Activated CD8-positive, alpha-beta memory T cell treated with anti-CD3 and anti-CD28 coated beads, Interleukin-2, amount 50 U/mL, for 24 hours (primary cell): ENCODE data around the gene RORC.
A peak's percentile ranks its signal among the peaks of the same experiment; 100 is the strongest.

Source experiments
- DNase-seq: peaks from one replicate; pipeline ENCODE4 v3.0.0-alpha.2; 2020; ENCODE audit errors: extremely low read depth

Gene RORC

DNA sequence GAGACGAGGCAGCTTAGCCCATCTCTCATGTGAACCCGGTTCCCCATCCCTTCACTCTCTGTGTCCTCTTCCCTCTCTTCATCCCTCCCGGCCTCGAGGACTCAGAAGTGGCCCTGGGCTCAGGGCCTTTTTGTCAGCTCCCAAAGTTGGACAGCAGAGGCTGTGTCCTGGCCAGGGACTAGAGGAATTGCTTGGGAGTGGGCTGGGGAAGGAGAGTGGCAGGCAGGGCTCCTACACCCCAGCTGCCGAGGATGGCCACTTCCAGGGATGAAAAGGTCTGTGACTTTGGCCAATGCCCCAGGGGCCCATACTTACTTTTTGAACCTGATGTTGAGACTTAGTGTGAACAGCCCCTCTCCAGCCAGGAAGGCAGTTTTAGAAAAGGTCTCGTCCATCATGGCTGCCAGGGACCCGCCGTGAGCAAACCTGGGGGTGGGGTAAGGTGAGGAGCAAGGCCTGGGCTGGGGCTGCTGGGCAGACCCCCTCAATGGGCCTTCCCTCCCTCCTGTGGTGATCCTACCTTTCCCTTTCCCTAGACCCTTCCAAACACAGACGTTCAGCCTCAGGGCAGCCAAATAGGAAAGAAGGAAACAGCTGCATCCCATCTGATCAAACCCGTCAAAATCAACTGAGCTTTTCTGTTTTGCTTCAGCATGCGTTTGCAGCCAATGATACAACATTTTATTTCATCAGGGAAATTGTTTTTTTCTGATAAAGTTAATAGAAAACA lies 16.4 kb upstream of the RORC start:
- no peak for DNase-seq

DNA sequence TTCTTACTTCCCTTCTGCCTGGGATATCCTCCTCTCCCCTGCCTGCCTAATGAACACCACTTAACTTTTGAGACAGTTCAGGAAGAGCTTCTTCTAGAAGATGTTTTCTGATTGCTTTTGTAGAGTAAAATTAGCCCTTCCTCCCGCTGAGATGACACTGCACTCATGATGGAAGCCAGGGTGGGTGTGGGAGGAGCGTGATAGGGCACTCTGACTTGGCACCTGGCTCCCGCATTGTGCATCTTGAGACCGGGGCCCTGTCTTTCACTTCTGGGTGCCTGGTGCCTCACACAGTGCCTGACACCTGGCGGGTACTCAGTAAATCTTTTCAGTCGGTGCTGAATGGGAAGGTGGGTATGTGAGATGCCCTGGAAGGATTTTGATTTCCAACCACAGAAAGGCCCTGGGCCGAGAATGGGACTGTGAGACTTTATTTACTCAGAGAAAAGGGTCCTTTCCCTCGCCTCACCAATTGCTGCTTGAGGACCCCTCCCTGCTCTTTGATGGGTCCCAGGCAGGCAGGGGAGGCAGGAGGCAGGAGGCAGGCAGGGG lies 15.2 kb upstream of the RORC start:
- no peak for DNase-seq

DNA sequence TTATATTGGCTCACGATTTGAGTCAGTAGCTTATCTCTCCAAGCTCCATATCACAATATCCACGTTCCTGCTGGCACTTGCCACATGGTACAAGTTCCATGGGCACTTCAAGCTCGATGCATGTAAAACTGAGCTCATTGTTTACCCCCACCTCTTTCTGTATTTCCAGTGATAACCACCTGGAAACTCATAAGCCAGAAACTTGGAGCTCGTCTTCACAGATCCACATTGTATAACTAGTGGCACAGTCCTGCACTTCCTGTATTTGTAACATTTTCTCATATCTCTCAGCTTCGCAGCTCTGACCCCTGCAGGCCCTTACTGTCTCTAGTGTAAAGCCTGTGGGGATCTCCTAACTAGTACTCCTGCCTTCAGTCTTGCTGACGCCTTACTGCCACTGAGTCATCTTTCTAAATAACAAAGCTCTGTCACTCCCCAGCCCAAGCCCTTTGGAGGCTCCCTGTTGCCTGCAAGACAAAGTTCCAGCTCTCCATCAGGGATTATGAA lies 14.5 kb upstream of the RORC start:
- DNase-seq: no peak

DNA sequence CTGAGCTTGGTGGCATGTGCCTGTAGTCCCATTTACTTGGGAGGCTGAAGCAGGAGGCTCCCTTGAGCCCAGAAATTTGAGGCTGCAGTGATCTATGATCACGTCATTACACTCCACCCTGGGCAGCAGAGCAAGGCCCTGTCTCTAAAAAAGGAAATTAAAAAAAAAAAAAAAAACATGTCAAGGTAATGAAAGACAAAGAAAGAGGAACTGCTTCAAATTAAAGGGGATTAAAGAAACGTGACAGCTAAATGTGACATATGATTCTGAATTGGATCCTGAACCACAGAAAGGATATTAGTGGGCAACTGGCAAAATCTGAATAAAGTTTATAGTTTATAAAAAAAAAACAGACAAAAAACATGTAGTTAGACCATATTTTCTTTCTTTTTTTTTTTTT lies 11.8 kb upstream of the RORC start:
- no peak for DNase-seq

DNA sequence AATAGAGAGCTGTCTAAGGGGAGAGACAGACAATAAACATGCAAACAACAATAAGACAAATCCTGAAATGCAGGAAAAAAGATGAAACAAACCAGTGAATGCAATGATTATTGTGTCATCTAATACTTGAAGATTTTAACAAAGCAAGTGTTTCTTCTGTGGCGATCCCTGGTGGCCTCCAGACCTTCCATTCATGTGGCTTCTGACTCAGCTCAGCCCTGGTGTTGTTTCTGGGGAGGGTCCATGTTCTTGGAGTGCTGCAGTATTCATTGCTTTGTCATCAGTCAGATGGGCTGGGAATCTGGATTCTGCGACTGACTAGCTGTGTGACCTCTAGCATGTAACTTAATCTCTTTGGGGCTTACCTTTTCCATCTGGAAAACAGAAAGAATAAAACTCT lies 9.5 kb upstream of the RORC start:
- DNase-seq: no peak

DNA sequence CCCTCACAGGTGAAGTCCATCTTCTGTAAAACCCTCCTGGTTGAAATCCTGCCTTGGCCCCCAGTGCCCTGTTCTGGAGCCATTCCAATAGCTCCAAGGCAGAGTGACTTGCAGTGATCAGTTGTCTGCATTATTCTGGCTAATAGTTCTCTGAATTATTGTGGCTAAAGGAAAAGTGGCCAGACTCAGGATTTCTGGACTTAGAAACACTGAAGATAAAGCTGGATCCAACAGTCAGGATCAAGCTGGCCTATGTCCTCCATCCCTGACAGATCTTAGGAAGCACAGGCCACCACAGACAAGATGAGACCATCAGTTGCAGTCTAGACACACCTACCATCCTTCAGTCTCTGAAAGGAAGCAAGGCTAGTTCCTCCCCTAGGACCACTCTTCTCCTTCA lies 8.8 kb upstream of the RORC start:
- DNase-seq: no peak

DNA sequence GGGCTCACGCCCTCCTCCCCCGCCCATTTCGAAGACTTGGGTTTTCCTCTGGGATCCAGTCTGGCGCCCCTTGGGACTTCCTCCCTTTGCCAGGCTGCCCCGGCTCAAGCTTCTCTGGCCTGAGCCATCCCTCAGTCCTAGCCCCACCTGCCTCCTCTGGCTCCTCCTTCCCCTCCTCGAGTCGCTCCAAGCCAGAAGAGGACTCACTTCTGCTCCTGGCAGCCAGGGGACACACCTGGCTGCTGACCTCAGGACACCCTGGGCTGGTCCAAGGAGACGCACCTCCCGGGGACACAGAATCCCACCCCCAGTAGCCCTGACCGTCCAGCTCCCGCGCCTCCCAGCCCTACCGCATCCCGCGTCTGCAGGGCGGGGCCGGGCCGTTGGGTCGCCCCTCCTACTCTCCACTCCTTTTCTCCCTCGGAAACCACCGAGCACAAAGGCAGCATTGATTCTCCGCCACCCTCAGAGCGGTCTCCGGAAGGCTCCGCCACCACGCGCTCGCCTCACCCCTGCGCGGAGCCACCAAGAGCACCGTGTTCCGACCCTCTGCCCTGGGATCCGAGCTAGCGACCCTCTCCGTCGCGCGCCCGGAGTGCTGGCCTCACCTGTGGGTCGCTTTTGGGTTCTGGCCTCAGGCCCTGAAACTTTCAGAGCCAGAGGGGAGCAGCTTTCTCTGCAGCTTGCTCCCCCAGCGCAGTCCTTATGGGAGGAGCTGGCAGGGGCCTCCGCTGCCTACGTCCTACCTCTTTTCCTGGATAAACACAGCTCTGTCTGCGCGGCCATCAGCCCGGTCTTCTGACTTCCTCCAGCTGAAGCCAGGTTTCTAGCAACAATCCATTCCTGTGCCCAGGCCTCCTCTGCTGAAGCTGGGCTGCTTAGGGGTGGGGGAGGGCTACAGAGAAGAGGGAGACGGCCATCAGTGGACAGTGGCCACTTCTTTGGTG lies 8.1 kb upstream of the RORC start, which contains the start of gene C2CD4D:
C2CD4D (minus strand) TSS at position 364 of the 947 bp plus-strand sequence. CDS start 831 bp downstream, outside the sequence.
- DNase-seq: peak; percentile 29

DNA sequence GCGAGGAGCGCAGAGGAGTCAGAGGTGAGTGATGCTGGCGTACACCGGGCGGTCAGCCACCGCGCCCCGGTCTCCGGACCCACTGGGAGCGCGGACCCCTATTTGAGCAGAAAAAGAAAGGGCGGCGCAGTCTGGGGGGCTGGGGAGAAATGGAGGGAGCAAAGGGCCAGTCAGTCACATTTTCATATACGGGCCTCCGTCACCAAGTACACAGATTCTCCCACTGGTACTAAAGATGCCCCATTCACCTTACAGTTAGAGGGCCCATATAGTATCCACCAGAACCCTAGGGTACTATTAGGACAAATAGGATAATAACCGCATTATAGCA lies 7.4 kb upstream of the RORC start:
- no peak for DNase-seq

DNA sequence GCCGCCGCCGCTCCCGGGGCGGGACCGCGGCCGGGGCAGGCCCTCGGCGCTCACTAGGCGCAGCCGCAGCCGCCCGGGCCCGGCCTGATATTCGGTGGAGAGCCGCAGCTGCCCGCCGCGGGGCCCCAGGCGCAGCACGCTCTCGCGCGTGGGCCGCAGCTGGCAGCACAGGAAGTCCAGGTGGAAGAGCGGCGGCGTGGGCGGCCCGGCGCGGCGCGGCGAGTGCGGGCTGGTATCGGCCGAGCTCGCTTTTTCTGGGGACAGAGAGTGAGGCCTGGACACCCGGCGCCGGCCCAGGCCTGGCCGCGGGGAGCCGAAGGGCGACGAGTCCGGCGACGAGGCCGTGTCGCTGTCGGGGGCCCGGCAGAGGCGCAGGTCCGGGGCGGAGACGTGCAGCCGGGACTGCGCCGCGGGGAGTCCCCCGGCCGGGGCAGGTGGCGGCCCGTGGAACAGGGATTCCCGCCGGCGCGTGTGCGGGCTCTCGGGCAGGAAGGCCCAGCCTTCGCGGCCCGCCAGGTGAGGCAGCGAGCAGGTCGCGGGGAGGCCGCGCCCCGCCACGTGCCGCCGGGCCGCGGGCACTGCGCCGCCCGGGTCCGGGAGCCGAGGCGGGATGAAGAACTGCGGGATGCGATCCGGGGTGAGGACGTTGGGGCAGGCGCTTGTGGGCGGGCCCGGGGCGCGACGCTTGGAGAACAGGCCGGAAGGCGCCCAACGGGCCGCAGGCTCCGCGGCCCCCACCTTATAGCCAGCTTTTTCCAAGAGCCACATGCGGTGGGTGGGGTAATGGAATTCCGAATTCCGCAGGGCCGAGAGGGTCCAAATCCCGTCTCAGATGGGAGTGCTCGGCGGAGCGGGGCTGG lies 6.8 kb upstream of the RORC start:
- DNase-seq: no peak

DNA sequence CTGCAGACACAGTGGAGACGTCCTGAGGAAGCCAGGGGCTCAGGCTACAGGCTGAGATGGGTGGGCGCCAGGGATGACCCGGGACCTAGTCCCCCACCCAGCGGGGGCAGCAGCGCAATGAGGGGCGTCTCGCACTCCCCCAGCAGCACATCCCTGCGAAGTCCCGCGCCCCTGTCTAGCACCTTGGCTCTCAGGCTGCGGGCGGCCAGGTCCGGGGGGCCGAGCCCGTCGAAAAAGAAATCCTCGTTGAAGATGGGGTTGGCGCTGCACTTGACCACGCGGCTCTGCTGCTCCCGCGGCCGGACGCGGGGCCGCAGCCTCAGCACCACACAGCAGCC lies 6.3 kb upstream of the RORC start:
- no peak for DNase-seq

DNA sequence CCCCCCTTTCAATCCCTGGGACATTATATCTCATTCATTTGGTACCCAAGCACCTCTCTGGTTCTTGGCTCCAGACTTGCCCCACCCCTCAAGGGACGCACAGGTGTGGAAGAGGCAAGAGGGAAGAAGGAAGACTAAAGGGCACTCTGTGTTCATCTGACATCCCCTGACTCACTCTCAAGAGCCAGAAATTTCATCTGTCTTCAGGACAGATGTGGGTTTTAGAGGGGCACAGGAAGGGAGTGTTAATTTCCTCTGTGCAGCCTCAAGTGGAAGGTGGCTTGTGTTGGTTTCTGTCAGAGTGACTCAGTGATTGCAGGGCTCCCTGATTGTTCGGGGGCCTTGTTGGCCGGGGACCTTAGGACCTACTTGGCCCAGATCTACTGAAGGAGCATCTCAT lies 5.6 kb upstream of the RORC start:
- DNase-seq: no peak

DNA sequence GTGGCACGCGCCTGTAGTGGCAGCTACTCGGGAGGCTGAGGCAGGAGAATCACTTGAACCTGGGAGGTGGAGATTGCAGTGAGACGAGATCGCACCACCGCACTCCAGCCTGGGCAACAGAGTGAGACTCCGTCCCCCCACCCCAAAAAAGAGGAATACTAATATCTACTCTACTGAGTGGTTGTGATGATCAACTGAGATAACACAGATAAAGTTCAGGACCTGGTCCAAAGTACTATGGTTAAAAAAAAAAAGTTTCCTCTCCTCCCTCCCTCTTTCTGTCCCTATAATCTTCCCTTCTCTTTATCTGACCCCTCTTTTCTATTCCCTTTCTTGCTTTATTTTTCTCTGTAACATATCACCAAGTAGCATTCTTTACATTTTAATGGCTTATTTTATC lies 4.0 kb upstream of the RORC start:
- DNase-seq: no peak

DNA sequence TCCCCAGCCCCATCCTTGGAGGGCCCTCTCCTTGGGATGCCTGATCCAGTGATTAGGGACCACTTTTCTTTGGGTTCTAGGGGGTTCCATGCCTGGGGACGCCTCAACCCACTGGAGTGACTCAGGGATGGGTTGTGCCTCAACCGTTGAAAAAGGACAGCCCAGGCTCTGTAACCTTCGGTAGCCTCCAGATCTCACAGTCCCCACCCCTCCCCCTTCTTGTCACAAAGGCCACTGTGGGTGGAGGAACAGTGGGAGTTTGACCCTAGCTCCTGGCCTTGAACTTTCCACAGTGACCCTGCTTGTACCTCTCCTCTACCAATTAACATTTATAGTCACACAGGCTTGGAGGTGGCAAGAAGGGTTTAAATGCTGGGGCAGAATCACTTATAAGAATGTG lies 2.6 kb upstream of the RORC start:
- DNase-seq: no peak

DNA sequence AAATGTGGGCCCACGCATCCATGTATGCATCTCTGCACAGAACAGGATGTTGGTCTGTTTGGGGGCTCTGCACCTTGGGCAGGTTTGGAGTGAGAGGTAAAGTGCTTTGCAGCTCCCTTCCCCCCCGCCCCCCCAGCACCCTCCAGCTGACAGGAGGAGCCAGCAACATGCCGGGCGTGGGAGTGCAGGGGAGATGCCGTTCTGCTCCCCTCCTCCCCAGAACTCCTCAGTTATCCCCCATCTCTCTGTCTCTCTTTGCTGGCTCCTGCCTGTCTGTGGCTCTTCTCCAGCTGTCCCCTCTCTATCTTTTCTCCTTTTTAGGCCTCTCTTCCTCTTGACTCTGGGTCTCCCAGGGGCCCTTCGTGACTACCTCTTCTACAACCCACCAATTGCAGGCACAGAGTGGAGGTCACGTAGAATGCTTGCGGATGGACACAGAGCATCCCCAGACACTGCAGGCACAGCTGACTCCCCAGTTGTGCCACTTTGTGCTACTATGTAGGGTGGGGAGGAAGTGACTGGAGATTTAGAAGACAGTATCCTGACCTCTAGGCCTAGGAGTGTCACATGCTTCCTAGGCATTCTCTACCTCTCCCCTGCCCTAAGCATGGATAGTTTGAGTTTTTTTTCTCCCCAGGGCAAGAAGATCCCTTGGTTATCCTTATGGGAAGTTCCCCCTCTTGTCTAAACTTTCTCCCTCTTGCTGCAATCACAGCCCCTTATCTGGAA lies 1.7 kb upstream of the RORC start:
- DNase-seq: no peak

DNA sequence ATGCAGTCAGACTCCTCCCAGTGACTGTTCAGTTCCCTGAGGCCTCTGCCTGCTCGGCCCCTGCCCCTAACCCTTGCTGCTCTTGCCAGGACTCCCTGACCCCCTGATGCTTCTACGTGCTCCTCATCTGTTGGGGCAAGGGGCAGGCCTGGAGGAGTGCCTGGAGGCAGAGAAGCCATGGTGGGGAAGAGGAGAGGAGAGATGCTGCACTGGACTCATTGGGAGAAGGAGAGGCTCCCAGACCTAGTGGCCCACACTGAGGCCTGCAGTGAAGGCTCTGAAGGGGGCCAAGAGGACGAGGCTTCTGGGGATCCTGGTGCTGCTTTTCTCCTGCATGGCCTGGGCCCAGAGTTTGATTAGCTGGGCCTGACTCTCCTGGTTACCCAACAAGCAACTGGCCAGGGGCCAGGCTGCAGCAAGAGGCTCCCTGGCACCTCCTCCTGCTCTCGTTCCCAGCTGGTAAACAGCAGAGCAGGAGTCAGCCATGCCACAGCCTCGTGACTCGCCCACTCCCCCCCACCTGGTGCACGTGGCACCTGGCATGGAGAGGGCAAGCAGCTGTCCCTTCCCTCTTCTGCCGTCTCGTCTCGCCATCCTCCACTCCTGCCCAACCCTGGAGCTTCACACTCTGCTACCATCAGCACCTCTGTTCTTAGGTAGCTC lies 847 bp upstream of the RORC start:
- DNase-seq: no peak

DNA sequence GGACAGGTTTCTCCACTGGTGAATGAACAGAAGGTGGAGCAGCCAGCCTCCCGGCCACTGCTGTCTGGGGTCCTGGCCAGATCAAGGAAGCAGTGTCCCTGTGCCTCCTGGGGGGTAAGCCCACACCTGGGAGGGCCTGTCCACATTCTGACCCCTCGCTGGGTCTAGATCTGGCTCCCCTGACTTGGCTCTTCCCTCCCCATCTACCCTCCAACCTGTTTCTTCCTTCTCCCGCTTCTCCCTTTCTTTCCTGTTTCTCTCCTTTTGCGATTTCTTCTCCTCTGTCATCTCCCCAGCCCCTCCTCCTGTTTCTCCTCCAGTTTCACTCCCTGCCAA lies 378 bp downstream of the RORC start:
- no peak for DNase-seq

DNA sequence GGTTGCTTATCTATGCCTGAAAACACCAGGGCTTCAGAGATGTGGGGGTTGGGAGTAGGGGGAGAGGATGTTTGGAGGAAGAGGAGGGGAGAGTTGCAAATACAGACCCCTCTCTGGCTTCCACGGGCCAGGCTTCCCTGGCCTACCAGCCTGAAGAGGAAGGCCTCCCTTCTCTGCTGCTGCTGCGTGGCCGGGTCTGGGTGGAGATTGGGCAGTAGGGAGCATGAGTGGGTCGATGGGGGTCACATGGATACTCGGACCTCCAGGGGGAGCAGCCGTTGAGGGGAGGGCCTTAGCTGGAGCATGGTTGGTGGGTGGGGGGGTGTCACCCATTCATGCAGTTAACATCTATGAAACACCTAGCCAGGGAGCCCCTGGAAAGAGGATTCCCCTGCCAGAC lies 1.5 kb downstream of the RORC start:
- no peak for DNase-seq

DNA sequence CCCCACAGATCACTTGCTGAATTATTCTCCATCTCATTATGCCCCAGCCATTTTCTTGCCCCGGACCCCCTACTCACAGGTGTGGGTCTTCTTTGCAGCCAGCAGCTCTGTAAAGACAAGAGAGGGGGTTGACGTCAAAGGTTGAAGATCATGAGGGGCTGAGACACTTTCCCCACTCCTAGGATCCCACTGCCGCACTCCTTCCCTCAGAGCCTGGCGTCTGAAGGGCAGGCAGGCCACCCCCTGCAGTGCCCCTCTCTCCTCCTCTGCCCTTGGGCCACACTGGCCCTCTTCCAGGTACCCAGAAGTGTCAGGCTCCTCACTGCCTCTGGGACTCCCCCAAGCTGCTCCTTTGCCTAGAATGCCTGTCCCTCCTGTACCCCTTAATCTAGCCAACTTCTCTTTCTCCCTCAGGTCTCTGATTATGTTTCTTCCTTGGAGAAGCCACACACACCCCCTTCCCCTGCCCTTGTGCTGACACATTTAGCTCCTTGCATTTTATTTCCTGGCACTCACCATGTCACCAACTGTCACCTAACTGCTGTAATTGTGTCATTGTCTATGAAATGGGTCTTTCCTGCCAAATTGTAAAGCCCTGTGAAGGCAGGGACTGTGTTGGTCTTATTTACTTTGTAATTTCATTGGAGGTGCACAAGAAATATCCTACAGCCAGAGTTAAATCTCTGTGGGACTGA lies 2.1 kb downstream of the RORC start:
- DNase-seq: no peak

DNA sequence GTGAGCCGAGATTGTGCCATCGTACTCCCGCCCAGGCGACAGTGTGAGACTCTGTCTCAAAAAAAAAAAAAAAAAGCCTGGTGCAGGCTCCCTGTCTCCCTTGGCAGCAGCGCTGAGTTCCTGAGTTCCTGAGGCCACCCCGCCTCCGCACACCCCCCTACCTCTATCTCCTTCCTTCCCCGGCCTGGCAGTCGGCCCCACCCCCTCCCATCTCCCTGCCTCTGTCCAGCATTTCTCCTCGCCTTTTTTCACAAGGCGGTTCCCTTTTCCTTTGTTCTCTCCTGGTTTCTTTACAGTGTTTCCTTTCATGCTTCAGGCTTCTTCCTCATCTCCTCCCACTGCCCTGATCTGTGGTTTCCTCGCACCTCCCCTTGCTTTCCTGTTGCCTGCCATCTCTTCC lies 2.7 kb downstream of the RORC start:
- no peak for DNase-seq

DNA sequence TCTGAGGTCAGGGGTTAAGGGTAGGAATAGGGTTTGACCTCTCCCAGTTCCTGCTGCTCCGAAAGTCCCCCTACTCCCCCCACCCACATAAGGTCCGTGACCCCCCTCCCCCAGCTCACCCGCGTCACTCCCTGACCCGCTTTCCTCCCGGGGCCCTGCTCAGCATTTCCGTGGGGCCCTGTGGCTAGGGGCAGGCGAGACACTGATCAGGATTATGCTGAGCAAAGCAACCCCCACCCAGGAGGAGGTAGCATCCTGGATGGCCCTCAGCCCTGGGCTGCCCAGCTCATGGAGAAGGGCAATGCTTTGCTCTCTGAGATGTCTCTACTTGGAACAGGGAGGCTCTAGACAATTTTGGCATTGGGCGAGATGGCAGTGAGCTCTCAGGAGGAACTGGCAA lies 3.7 kb downstream of the RORC start:
- DNase-seq: no peak
